H1 (cell line): ENCODE results near the gene PIGA. TPM values are rescaled to one million over a fixed set of nuclear protein-coding genes. Genes with fewer than 3 reads are reported as not detected.

Experiments used
- BACH1 ChIP-seq: IDR thresholded peaks from 2 replicates; pipeline ENCODE4 v1.6.1; 2012; ENCODE audit warnings: low read length, improper control_type of control experiment
- BCL11A ChIP-seq, 2 experiments: IDR thresholded peaks; one replicate each; pipeline ENCODE4 v1.6.1; 2011; ENCODE audit warnings: low read depth in 2 of 2, low read length in 2 of 2, mild to moderate bottlenecking in 2 of 2
- KDM1A ChIP-seq: fragments of 200-600, 300-600 bp; sonication (generic); IDR thresholded peaks from 2 replicates; pipeline ENCODE4 v1.7.1; 2016; ENCODE audit warnings: mild to moderate bottlenecking, low read length, borderline replicate concordance
- MAFK ChIP-seq: IDR thresholded peaks from 2 replicates; pipeline ENCODE4 v1.6.1; 2012; ENCODE audit warnings: low read depth, mild to moderate bottlenecking, improper control_type of control experiment, low read length
- TCF12 ChIP-seq: IDR thresholded peaks from 2 replicates; pipeline ENCODE4 v1.6.1; 2011; ENCODE audit warnings: low read depth, mild to moderate bottlenecking, low read length
- polyA plus RNA-seq, 7 experiments: library from polyadenylated mRNA; depleted of rRNA in 3 of 7; stranded (reverse) in 5 of 7; unstranded in 2 of 7; fragments of >200 nt in 5 of 7; fragments of 200-250 nt in 2 of 7; gene quantifications; 1 replicate in 5 of 7; 2 replicates in 1 of 7; 4 replicates in 1 of 7; pipeline versions ENCODE4 v1.2.1 to v1.2.3, GENCODE V29; 2011 to 2013; ENCODE audit warnings: missing spikeins in 2 of 7, mixed read lengths in 2 of 7
- total RNA-seq: library from RNA; stranded (reverse); fragmentation: NEBNext Ultra II Directional; extraction: Animal tissue kit (Norgen Biotek cat#: 25700); gene quantifications from 2 replicates; pipeline ENCODE4 v1.2.1, GENCODE V29; 2021

The PIGA gene
- total and polyA plus RNA-seq, 2 of the 8 experiments (the other 6 are each of a cell fraction or from before 2014, with no cell fraction given) = 5.0 to 13.4 TPM

DNA sequence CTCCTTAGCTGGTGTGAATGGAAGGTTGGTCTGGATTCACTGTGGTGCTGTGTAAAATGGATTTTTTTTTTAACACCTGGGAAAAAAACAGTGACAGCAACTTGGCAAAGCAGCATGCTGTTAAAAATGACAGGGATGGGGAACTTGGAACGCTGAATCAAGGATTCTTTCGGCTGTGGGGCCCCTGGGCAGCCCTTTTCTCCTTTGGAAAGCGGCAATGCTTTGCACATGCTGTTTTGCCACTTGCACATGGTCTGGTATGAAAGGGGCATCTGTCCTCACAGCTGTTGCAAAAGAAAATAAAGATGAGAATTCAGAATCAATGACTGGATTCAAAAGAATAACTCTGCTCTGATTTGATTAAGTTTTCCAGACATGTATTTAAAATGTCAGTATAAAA, 10.7 kb upstream of the PIGA start (continued):
- TF ChIP-seq TCF12 (no peak), KDM1A (no peak), BACH1 (no peak), BCL11A (IDR thresholded peaks at IDR 0.05; ENCODE audit: low read depth in 2 of 2, low read length in 2 of 2) (no peak), MAFK (no peak)
